Activated B cell treated with CpG ODN at 0.5 μM for 24 hours (primary cell): ENCODE results near the gene NR1H2. TPM values are rescaled to one million over a fixed set of nuclear protein-coding genes. Genes with fewer than 3 reads are reported as not detected.

Experiments
- ATAC-seq: fragments of 200-7000 bp; cut with Tn5 transposase; one replicate; pipeline ENCODE4 v1.10.0; 2021; ENCODE audit warnings: low read depth, mild to moderate bottlenecking, moderate library complexity
- CTCF ChIA-PET: fragments of 350-600 bp; sonication (Branson Sonifier 250); formaldehyde crosslinking; loops from one replicate; lab custom pipeline; 2021; ENCODE audit warnings: antibody characterized with exemption; lab: Charles Lee
- POLR2A ChIA-PET: fragments of 350-600 bp; sonication (Branson Sonifier 250); formaldehyde crosslinking; loops from one replicate; lab custom pipeline; 2021; ENCODE audit warnings: antibody characterized with exemption; lab: Charles Lee
- DNase-seq: peaks from one replicate; pipeline ENCODE4 v3.0.0; 2022
- H3K27ac Mint-ChIP-seq: one replicate; pipeline ENCODE4 v1.8.0; 2020; ENCODE audit warnings: mixed read lengths
- H3K27me3 Mint-ChIP-seq: one replicate; pipeline ENCODE4 v1.8.0; 2021; ENCODE audit warnings: mixed read lengths
- H3K36me3 Mint-ChIP-seq: one replicate; pipeline ENCODE4 v1.8.0; 2021; ENCODE audit warnings: low read depth, mixed read lengths
- H3K4me1 Mint-ChIP-seq: one replicate; pipeline ENCODE4 v1.8.0; 2021; ENCODE audit warnings: mixed read lengths
- H3K4me3 Mint-ChIP-seq: one replicate; pipeline ENCODE4 v1.8.0; 2020; ENCODE audit warnings: mild to moderate bottlenecking, mixed read lengths
- H3K9me3 Mint-ChIP-seq: one replicate; pipeline ENCODE4 v1.8.0; 2020; ENCODE audit warnings: mixed read lengths
- CTCF ChIP-seq: fragments of 200-600 bp; IDR thresholded peaks from one replicate; pipeline ENCODE4 v1.8.0; 2022; ENCODE audit warnings: antibody characterized with exemption, mild to moderate bottlenecking
- intact Hi-C: fragments of 100-400 bp; cut with micrococcal nuclease; formaldehyde crosslinking; loops from one replicate; pipeline ENCODE4 v1.15.1; 2024
- total RNA-seq: library from RNA; stranded (reverse); gene quantifications from 2 replicates; pipeline ENCODE4 v1.2.3, GENCODE V29; 2022

The NR1H2 gene
- 66.9 and 79.5 TPM in 2 replicates for total RNA-seq

GRCh38 chr19:50376166-50377050, at the start of gene NR1H2:
NR1H2 (plus strand) TSS chr19:50376457; CDS start chr19:50377606, 1,149 bp downstream.
- intact Hi-C loops: loop anchor here (1.0 to 5.0 kb wide), 9 partner anchors 8 to 500 kb away; partner anchors contain the start of genes AKT1S1, JOSD2, KCNC3 and POLD1
- no peak for TF ChIP-seq CTCF
- POLR2A ChIA-PET: interaction anchor here (0.7 to 3.3 kb wide), 19 partner anchors 9 to 443 kb away, joined by 3 to 27 read pairs (median 6); partner anchors contain the start of genes EMC10, GARIN5A, JOSD2 and KCNC3

GRCh38 chr19:50327013-50327412, 49.2 kb upstream of the NR1H2 start:
- peak overlapping the region; percentile 74 for H3K4me3 Mint-ChIP-seq
- peaks cover 3% of the 10 kb centered on the region for H3K9me3 Mint-ChIP-seq
- DNase-seq: no peak
- POLR2A ChIA-PET: interaction anchor here (0.7 to 10.6 kb wide), 2 partner anchors 20 to 150 kb away, joined by 7 to 408 read pairs; partner anchors contain the start of gene GARIN5A
- intact Hi-C loops: loop anchor here (5.0 kb wide), 3 partner anchors 75 to 875 kb away; partner anchors contain the start of genes ALDH16A1, PIH1D1 and PRMT1
- no peak for ATAC-seq
- peaks cover 57% of the 10 kb centered on the region for H3K4me1 Mint-ChIP-seq
- CTCF ChIA-PET: interaction anchor here (0.6 kb wide), 1 partner anchor 1282 kb away, joined by 3 read pairs; no protein-coding TSS in a partner anchor
- H3K27ac Mint-ChIP-seq: no peak overlapping the region
- H3K27me3 Mint-ChIP-seq: peaks cover 5% of the 10 kb centered on the region
- no peak for TF ChIP-seq CTCF
- peaks cover 17% of the 10 kb centered on the region for H3K36me3 Mint-ChIP-seq

More at GRCh38 chr19:50376166-50377050, at the start of gene NR1H2:
- Mint-ChIP-seq H3K27me3 (no peaks in the 10 kb centered on the region), H3K36me3 (peaks cover 47% of the 10 kb centered on the region), H3K4me1 (peaks cover 14% of the 10 kb centered on the region), H3K9me3 (no peaks in the 10 kb centered on the region), H3K4me3 (peak within 1 kb of the TSS; percentile 99), H3K27ac (peak within 1 kb of the TSS; percentile 99)
- DNase-seq (peak; percentile 90), ATAC-seq (peak; percentile 88)
- CTCF ChIA-PET: interaction anchor here (0.6 to 1.2 kb wide), 4 partner anchors 19 to 86 kb away, joined by 3 to 5 read pairs (median 4); no protein-coding TSS in a partner anchor

- DNase-seq: no peak
- peaks cover 63% of the 10 kb centered on the region for H3K4me1 Mint-ChIP-seq
- intact Hi-C loops: loop anchor here (5.0 kb wide), 3 partner anchors 75 to 875 kb away; partner anchors contain the start of genes ALDH16A1, PIH1D1 and PRMT1
- H3K4me3 Mint-ChIP-seq: peak overlapping the region; percentile 74
- no peak for ATAC-seq
- CTCF ChIA-PET: interaction anchor here (0.6 to 2.1 kb wide), 5 partner anchors 14 to 73 kb away, joined by 3 to 20 read pairs (median 10); no protein-coding TSS in a partner anchor
- peaks cover 5% of the 10 kb centered on the region for H3K27me3 Mint-ChIP-seq
- TF ChIP-seq CTCF: no peak
- peaks cover 12% of the 10 kb centered on the region for H3K36me3 Mint-ChIP-seq
- H3K9me3 Mint-ChIP-seq: peaks cover 3% of the 10 kb centered on the region
- POLR2A ChIA-PET: interaction anchor here (1.9 to 10.6 kb wide), 4 partner anchors 19 to 88 kb away, joined by 5 to 408 read pairs (median 36); partner anchors contain the start of gene NR1H2
- no peak overlapping the region for H3K27ac Mint-ChIP-seq
These were observed 48.6 kb upstream of the NR1H2 start for GRCh38 chr19:50327461-50328223.

- H3K9me3 Mint-ChIP-seq: peaks cover 3% of the 10 kb centered on the region
- H3K27ac Mint-ChIP-seq: no peak overlapping the region
- peaks cover 9% of the 10 kb centered on the region for H3K36me3 Mint-ChIP-seq
- ChIA-PET POLR2A (interaction anchor here (0.6 to 10.6 kb wide), 20 partner anchors 8 to 736 kb away, joined by 3 to 408 read pairs (median 8); partner anchors contain the start of genes AKT1S1, NAPSA, NR1H2 and POLD1), CTCF (interaction anchor here (0.6 to 2.1 kb wide), 7 partner anchors 13 to 408 kb away, joined by 3 to 20 read pairs (median 6); no protein-coding TSS in a partner anchor)
- DNase-seq (peak; percentile 44), ATAC-seq (no peak)
- TF ChIP-seq CTCF: no peak
- peaks cover 5% of the 10 kb centered on the region for H3K27me3 Mint-ChIP-seq
- intact Hi-C loops: loop anchor here (5.0 kb wide), 3 partner anchors 76 to 876 kb away; partner anchors contain the start of genes ALDH16A1, PIH1D1 and PRMT1
- H3K4me1 Mint-ChIP-seq: peaks cover 69% of the 10 kb centered on the region
- peak overlapping the region; percentile 56 for H3K4me3 Mint-ChIP-seq
These were observed 47.9 kb upstream of the NR1H2 start for GRCh38 chr19:50328224-50328872.
